ENCODE data around the gene SPINT1. TPM values are rescaled to one million over a fixed set of nuclear protein-coding genes. Genes with fewer than 3 reads are reported as not detected.

The SPINT1 gene
- total and polyA plus RNA-seq, 2 experiments from 2014 or later = 197 to 252 TPM

DNA sequence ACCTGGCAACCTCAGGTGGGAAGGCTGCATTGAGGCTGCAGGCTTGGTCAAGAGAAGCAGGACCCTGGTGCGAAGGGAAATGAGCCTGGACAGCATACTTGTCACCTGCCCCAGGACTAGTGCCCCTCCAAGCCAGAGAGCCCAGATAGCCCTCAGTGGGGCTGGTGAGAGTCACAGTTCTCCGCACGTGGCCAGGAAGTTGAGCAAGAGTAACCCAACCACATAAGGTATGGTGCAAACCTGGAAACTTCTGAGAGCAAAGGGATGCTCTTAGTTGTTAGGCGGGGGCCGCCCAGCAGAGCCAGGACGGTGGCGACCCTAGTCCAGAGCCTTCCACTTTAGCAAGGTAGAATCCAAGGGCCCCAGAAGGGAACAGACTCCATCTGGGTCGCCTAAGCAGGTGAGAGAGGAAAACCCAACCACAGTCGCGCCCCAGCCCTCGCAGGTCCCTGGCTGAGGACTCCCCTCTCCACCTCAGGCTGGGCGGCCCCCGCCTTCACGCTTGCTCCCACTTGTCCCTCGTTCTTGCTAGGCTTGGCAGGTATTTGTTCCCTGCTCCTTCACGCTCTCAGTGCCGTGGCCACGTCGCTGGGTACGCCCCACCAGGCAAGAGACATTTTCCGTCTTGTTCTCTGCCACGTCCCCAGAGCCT lies 49.3 kb downstream of the SPINT1 start:
- 96% methylated on average over 22 of the region's 22 CpGs for WGBS (ENCODE audit: low lambda C conversion rate, missing lambda C conversion rate)
- no peak for DNase-seq (ENCODE audit: low spot score)
- no peaks in the 10 kb centered on the region for H4K20me1 ChIP-seq (ENCODE audit: insufficient read depth, poor library complexity, severe bottlenecking)
- H3K27me3 ChIP-seq = no peaks in the 10 kb centered on the region
- peaks cover 9% of the 10 kb centered on the region for H3K4me1 ChIP-seq (ENCODE audit: insufficient read depth)
- TF ChIP-seq, protein P1, sequence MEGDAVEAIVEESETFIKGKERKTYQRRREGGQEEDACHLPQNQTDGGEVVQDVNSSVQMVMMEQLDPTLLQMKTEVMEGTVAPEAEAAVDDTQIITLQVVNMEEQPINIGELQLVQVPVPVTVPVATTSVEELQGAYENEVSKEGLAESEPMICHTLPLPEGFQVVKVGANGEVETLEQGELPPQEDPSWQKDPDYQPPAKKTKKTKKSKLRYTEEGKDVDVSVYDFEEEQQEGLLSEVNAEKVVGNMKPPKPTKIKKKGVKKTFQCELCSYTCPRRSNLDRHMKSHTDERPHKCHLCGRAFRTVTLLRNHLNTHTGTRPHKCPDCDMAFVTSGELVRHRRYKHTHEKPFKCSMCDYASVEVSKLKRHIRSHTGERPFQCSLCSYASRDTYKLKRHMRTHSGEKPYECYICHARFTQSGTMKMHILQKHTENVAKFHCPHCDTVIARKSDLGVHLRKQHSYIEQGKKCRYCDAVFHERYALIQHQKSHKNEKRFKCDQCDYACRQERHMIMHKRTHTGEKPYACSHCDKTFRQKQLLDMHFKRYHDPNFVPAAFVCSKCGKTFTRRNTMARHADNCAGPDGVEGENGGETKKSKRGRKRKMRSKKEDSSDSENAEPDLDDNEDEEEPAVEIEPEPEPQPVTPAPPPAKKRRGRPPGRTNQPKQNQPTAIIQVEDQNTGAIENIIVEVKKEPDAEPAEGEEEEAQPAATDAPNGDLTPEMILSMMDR (IDR thresholded peaks at IDR 0.05; ENCODE audit: poor library complexity) = no peak
- TF ChIP-seq EZH2 (IDR thresholded peaks at IDR 0.05; ENCODE audit: borderline replicate concordance) (no peak), EZH2phosphoT487 (IDR thresholded peaks at IDR 0.05; ENCODE audit: low read depth, severe bottlenecking, unreplicated experiment) (no peak)
- peak overlapping the region; percentile 62 for H2AFZ ChIP-seq
- H3K36me3 ChIP-seq (replicated peaks; ENCODE audit: insufficient read depth, low read depth) = no peaks in the 10 kb centered on the region
- H3K27ac ChIP-seq = peak overlapping the region; percentile 68
- H3K79me2 ChIP-seq = peaks cover 32% of the 10 kb centered on the region
- peak overlapping the region; percentile 79 for H3K4me2 ChIP-seq
- no peaks in the 10 kb centered on the region for H3K9me3 ChIP-seq (ENCODE audit: low read depth)
- no peak overlapping the region for H3K4me3 ChIP-seq
- no peaks in the 10 kb centered on the region for H3K9me2 ChIP-seq (replicated peaks; ENCODE audit: insufficient read depth)

DNA sequence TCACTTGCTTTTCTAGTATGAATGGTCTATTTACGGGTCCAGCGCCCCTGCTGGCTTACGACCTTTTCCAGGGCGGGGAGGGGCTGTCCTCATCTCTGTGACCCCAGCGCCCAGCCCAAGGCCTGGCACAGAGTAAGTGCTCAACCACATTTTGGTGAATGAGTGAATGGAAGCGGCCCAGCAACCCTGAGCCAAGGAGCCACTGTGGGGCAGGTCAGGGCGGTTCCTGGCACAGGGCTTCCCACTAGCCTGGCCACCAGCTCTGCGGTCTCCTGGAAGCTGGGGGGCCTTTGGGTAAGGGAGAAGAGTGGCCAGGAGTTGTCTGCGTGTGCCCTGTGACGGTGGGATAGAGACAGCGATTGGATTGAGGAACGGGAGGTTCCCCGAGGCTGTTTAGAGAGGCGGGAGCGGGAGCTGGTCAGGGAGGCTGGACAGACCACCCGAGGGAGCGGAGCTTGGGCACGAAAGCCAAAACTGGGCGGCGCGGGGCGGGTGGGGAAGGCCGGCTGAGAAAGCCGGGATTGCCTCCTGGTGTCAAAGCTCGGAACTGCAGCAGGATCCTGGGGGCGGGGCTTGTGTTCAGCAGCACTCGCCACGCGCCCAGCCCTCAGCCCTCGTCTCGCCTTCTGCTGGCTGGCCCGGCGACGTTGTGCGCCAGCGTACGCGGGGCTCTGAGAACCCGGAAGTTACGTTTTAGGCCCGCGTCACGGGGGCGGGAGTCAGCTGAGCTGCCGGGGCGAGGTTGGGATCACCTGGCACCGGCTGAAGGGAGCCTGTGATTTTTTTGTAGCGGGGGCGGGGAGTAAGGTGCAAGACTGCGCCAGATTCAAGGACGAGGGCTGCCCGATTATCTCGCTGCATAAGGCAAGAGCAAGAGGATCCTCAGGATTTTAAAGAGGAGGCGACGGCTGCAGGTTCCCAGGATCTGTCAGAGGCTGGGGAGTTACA lies 50.2 kb downstream of the SPINT1 start, which contains the start of gene VPS18:
VPS18 (plus strand) TSS at position 718 of the 948 bp plus-strand sequence. CDS start 319 bp downstream, outside the sequence.
- peaks cover 9% of the 10 kb centered on the region for H3K4me1 ChIP-seq (ENCODE audit: insufficient read depth)
- no peaks in the 10 kb centered on the region for H3K9me2 ChIP-seq (replicated peaks; ENCODE audit: insufficient read depth)
- H3K27ac ChIP-seq = peak within 1 kb of the TSS; percentile 98
- peak within 1 kb of the TSS; percentile 79 for H3K4me2 ChIP-seq
- whole genome bisulfite sequencing (ENCODE audit: low lambda C conversion rate, missing lambda C conversion rate) = 7% methylated on average over 49 of the region's 55 CpGs
- no peaks in the 10 kb centered on the region for H3K27me3 ChIP-seq
- H4K20me1 ChIP-seq (ENCODE audit: insufficient read depth, poor library complexity, severe bottlenecking) = no peaks in the 10 kb centered on the region
- H3K36me3 ChIP-seq (replicated peaks; ENCODE audit: insufficient read depth, low read depth) = no peaks in the 10 kb centered on the region
- H3K9me3 ChIP-seq (ENCODE audit: low read depth) = no peaks in the 10 kb centered on the region
- peak within 1 kb of the TSS; percentile 64 for H3K4me3 ChIP-seq
- TF ChIP-seq, protein P1 (IDR thresholded peaks at IDR 0.05; ENCODE audit: poor library complexity) = peak; percentile 91
- no peak for TF ChIP-seq EZH2phosphoT487 (IDR thresholded peaks at IDR 0.05; ENCODE audit: low read depth, severe bottlenecking, unreplicated experiment)
- H3K79me2 ChIP-seq = peaks cover 39% of the 10 kb centered on the region
- H2AFZ ChIP-seq = peak within 1 kb of the TSS; percentile 62
- peak; percentile 99 for DNase-seq (ENCODE audit: low spot score)

DNA sequence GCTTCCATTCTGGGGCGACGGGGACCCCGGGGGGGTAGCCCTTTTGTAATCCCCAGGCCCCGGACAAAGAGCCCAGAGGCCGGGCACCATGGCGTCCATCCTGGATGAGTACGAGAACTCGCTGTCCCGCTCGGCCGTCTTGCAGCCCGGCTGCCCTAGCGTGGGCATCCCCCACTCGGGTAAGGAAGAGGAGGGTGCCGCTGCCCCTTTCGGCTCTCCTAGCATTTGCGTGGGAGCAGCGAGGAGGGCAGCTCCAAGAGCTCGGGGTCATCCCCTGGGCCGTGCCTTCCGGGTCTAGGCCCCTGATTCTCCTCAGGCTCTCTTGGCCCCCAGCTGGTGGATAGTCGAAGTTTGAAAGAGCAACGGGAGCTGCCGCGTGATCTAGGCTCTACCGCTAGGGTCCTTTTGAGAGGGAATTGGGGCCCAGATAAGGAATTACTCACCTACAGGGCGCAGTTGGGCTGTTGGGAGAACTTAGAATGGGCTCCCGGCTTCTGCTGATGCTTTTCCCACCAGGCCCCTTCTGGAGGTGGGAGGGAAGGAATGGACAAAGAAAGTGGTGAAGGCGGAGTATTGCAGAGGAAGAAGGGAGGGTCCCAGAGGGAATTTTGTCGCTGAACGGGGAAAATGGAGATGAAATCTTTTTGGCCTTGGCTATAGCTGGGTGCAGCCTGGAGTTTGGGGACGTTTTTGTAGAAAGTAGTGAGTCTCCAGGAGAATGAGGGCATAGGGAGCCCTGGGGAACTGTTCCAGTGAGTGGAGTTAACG lies 51.0 kb downstream of the SPINT1 start:
- DNase-seq (ENCODE audit: low spot score) = peak; percentile 86
- H3K4me1 ChIP-seq (ENCODE audit: insufficient read depth) = peaks cover 9% of the 10 kb centered on the region
- no peaks in the 10 kb centered on the region for H3K9me2 ChIP-seq (replicated peaks; ENCODE audit: insufficient read depth)
- peak overlapping the region; percentile 34 for H2AFZ ChIP-seq
- no peaks in the 10 kb centered on the region for H3K27me3 ChIP-seq
- H4K20me1 ChIP-seq (ENCODE audit: insufficient read depth, poor library complexity, severe bottlenecking) = no peaks in the 10 kb centered on the region
- H3K4me2 ChIP-seq = peak overlapping the region; percentile 76
- peak overlapping the region; percentile 64 for H3K4me3 ChIP-seq
- H3K36me3 ChIP-seq (replicated peaks; ENCODE audit: insufficient read depth, low read depth) = no peaks in the 10 kb centered on the region
- peaks cover 39% of the 10 kb centered on the region for H3K79me2 ChIP-seq
- WGBS (ENCODE audit: low lambda C conversion rate, missing lambda C conversion rate) = 2% methylated on average over 33 of the region's 33 CpGs
- no peaks in the 10 kb centered on the region for H3K9me3 ChIP-seq (ENCODE audit: low read depth)
- peak overlapping the region; percentile 98 for H3K27ac ChIP-seq
- TF ChIP-seq, protein P1 (IDR thresholded peaks at IDR 0.05; ENCODE audit: poor library complexity) = peak; percentile 40
- no peak for TF ChIP-seq EZH2phosphoT487 (IDR thresholded peaks at IDR 0.05; ENCODE audit: low read depth, severe bottlenecking, unreplicated experiment)

Data from hepatocyte (in vitro differentiated cells).